GM23338 (cell line): Measurements from ENCODE around the gene PRR29. TPM values are rescaled to one million over a fixed set of nuclear protein-coding genes. Genes with fewer than 3 reads are reported as not detected.

Source experiments
- ATAC-seq: fragments of 200-7000 bp; cut with Tn5 transposase; 3 replicates; pipeline ENCODE4 v1.9.1; 2020
- DNase-seq: peaks from one replicate; pipeline ENCODE4 v3.0.0-alpha.2; 2015; ENCODE audit warnings: low spot score
- H2AFZ ChIP-seq: fragments of 200-600 bp; sonication (generic); 2 replicates; pipeline ENCODE4 v1.8.0; 2016; ENCODE audit warnings: antibody characterized with exemption, mild to moderate bottlenecking, moderate library complexity
- H3F3A ChIP-seq: fragments of 200-600 bp; sonication (generic); replicated peaks from 2 replicates; pipeline ENCODE4 v1.8.0; 2017; ENCODE audit warnings: antibody characterized with exemption, mixed run types, low read depth
- H3K27ac ChIP-seq: fragments of 200-600 bp; sonication (generic); 2 replicates; pipeline ENCODE4 v1.6.1; 2016; ENCODE audit warnings: low read depth
- H3K27me3 ChIP-seq: fragments of 200-600 bp; sonication (generic); 2 replicates; pipeline ENCODE4 v1.8.0; 2016; ENCODE audit warnings: mild to moderate bottlenecking, mixed run types, moderate library complexity; ENCODE audit not compliant: insufficient read depth
- H3K36me3 ChIP-seq: fragments of 200-600 bp; sonication (generic); 2 replicates; pipeline ENCODE4 v1.8.0; 2016; ENCODE audit warnings: mild to moderate bottlenecking; ENCODE audit not compliant: insufficient read depth
- H3K4me1 ChIP-seq: fragments of 200-600 bp; sonication (generic); 2 replicates; pipeline ENCODE4 v1.8.0; 2016; ENCODE audit warnings: mild to moderate bottlenecking, moderate library complexity; ENCODE audit not compliant: insufficient read depth
- H3K4me2 ChIP-seq: fragments of 200-600 bp; sonication (generic); 2 replicates; pipeline ENCODE4 v1.7.1; 2017; ENCODE audit warnings: mixed run types
- H3K4me3 ChIP-seq: fragments of 200-600 bp; sonication (generic); 2 replicates; pipeline ENCODE4 v1.6.1; 2016; ENCODE audit warnings: mixed run types
- H3K79me2 ChIP-seq: fragments of 200-600 bp; sonication (generic); replicated peaks from 2 replicates; pipeline ENCODE4 v1.8.0; 2017; ENCODE audit warnings: mild to moderate bottlenecking; ENCODE audit not compliant: insufficient read depth
- H3K9me2 ChIP-seq: fragments of 200-600 bp; sonication (generic); 2 replicates; pipeline ENCODE4 v1.8.0; 2017; ENCODE audit not compliant: insufficient read depth
- H4K20me1 ChIP-seq: fragments of 200-600 bp; sonication (generic); replicated peaks from 2 replicates; pipeline ENCODE4 v1.8.0; 2017; ENCODE audit warnings: mild to moderate bottlenecking; ENCODE audit not compliant: insufficient read depth
- H3K27ac Mint-ChIP-seq: 2 replicates; pipeline ENCODE4 v1.8.0; 2020; ENCODE audit warnings: inconsistent platforms, mild to moderate bottlenecking, moderate library complexity, mixed read lengths
- H3K27me3 Mint-ChIP-seq: 3 replicates; pipeline ENCODE4 v1.8.0; 2022; ENCODE audit warnings: low read depth, mild to moderate bottlenecking, moderate library complexity, mixed read lengths, inconsistent platforms; ENCODE audit not compliant: insufficient read depth, poor library complexity
- H3K36me3 Mint-ChIP-seq: 3 replicates; pipeline ENCODE4 v1.8.0; 2021; ENCODE audit warnings: low read depth, mild to moderate bottlenecking, inconsistent platforms, moderate library complexity, mixed read lengths
- H3K4me1 Mint-ChIP-seq: 3 replicates; pipeline ENCODE4 v1.8.0; 2020; ENCODE audit warnings: mild to moderate bottlenecking, inconsistent platforms, mixed read lengths
- H3K4me3 Mint-ChIP-seq: 3 replicates; pipeline ENCODE4 v1.8.0; 2021; ENCODE audit warnings: moderate library complexity, mild to moderate bottlenecking, inconsistent platforms, mixed read lengths
- H3K9me3 Mint-ChIP-seq: 3 replicates; pipeline ENCODE4 v1.8.0; 2020; ENCODE audit warnings: moderate library complexity, mild to moderate bottlenecking, inconsistent platforms, mixed read lengths
- CREB1 ChIP-seq: fragments of 250-450 bp; sonication (Bioruptor Pico); IDR thresholded peaks from 2 replicates; pipeline ENCODE4 v1.5.0; 2020; ENCODE audit warnings: low read depth, mild to moderate bottlenecking, moderate library complexity
- EZH2 ChIP-seq: fragments of 200-600 bp; sonication (generic); IDR thresholded peaks from one replicate; pipeline ENCODE4 v1.8.0; 2017; ENCODE audit warnings: antibody characterized with exemption, mild to moderate bottlenecking, low read depth; ENCODE audit not compliant: unreplicated experiment
- JUNB ChIP-seq: IDR thresholded peaks from one replicate; pipeline ENCODE4 v1.6.1; 2016; ENCODE audit warnings: antibody characterized with exemption; ENCODE audit not compliant: unreplicated experiment
- POLR2AphosphoS5 ChIP-seq: IDR thresholded peaks from 2 replicates; pipeline ENCODE4 v1.6.1; 2016; ENCODE audit warnings: antibody characterized with exemption, low read depth
- STAT1 ChIP-seq: IDR thresholded peaks from one replicate; pipeline ENCODE4 v1.6.1; 2016; ENCODE audit warnings: antibody characterized with exemption; ENCODE audit not compliant: unreplicated experiment
- ZNF114 ChIP-seq: fragments of 250-450 bp; sonication (Bioruptor Pico); IDR thresholded peaks from 2 replicates; pipeline ENCODE4 v1.5.0; 2020; ENCODE audit warnings: mild to moderate bottlenecking, moderate library complexity
- ZNF331 ChIP-seq: fragments of 250-450 bp; sonication (Bioruptor Pico); IDR thresholded peaks from 2 replicates; pipeline ENCODE4 v1.5.0; 2020; ENCODE audit warnings: low read depth, mild to moderate bottlenecking, moderate library complexity
- polyA plus RNA-seq: library from polyadenylated mRNA; unstranded; fragments of >200 nt; fragmentation: Nextera tagmentation; extraction: Ambion mirVana; gene quantifications from 2 replicates; pipeline ENCODE4 v1.2.1, GENCODE V29; 2016
- total RNA-seq: library from RNA; depleted of rRNA; stranded (reverse); fragments of >200 nt; shearing (Covaris generic); gene quantifications from 2 replicates; pipeline ENCODE4 v1.2.3, GENCODE V29; 2014
- TF ChIP-seq, protein P1 (sequence below): IDR thresholded peaks from 2 replicates; pipeline ENCODE4 v1.6.1; 2016; ENCODE audit warnings: antibody characterized with exemption
- TF ChIP-seq, protein P2 (sequence below), 2 experiments: fragments of 200-600 bp in 1 of 2; sonication (generic) in 1 of 2; conservative IDR thresholded peaks; 2 replicates each; pipeline versions ENCODE4 v1.5.1 to v1.6.1; 2016 to 2017; ENCODE audit warnings: antibody characterized with exemption in 2 of 2, low read depth in 2 of 2, mild to moderate bottlenecking in 2 of 2, moderate library complexity in 1 of 2

PRR29 gene
- total and polyA plus RNA-seq, 2 experiments from 2014 or later, result 0.24 to 1.3 TPM

DNA sequence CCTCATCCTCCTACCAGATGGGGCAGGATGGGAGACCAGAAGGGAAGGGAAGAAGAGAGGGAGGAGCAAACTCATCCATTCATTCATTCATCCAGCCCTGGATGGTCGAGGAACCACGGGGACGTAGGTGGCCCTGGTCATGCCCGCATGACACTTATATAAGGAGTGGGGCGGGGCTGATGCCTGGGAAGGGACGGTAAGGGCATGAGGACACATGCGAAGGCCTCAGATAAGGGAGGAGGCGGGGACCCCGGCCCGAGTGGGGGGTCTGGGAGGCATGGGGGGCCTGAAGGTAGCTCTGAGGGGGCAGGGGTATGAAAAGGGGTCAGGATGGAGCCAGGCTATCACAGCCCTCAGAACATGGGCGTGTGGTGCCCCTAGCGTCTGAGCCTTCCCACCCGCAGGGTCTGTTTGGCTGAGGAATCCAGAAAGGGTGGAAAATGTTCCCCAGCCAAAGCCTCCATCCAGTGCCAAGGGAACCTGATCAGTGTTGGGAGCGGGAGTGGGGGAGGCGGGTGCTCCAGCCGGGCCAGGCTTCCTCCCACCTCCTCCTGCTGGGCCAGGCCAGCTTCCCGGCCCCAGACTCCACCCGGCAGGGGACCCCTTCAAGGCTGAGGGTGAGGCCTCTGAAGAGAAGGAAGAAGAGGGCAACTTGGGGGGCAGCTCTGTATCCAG, 48.4 kb upstream of the PRR29 start:
- TF ChIP-seq ZNF114, result no peak
- no peak for TF ChIP-seq EZH2
- no peak for TF ChIP-seq CREB1 (CRISPR knock-in tag)
- TF ChIP-seq POLR2AphosphoS5, result no peak
- TF ChIP-seq, protein P1, sequence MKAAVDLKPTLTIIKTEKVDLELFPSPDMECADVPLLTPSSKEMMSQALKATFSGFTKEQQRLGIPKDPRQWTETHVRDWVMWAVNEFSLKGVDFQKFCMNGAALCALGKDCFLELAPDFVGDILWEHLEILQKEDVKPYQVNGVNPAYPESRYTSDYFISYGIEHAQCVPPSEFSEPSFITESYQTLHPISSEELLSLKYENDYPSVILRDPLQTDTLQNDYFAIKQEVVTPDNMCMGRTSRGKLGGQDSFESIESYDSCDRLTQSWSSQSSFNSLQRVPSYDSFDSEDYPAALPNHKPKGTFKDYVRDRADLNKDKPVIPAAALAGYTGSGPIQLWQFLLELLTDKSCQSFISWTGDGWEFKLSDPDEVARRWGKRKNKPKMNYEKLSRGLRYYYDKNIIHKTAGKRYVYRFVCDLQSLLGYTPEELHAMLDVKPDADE, result no peak
- no peak for TF ChIP-seq STAT1
- TF ChIP-seq, protein P2, sequence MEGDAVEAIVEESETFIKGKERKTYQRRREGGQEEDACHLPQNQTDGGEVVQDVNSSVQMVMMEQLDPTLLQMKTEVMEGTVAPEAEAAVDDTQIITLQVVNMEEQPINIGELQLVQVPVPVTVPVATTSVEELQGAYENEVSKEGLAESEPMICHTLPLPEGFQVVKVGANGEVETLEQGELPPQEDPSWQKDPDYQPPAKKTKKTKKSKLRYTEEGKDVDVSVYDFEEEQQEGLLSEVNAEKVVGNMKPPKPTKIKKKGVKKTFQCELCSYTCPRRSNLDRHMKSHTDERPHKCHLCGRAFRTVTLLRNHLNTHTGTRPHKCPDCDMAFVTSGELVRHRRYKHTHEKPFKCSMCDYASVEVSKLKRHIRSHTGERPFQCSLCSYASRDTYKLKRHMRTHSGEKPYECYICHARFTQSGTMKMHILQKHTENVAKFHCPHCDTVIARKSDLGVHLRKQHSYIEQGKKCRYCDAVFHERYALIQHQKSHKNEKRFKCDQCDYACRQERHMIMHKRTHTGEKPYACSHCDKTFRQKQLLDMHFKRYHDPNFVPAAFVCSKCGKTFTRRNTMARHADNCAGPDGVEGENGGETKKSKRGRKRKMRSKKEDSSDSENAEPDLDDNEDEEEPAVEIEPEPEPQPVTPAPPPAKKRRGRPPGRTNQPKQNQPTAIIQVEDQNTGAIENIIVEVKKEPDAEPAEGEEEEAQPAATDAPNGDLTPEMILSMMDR (conservative IDR thresholded peaks at IDR 0.05; ENCODE audit: low read depth in 2 of 2), result no peak

DNA sequence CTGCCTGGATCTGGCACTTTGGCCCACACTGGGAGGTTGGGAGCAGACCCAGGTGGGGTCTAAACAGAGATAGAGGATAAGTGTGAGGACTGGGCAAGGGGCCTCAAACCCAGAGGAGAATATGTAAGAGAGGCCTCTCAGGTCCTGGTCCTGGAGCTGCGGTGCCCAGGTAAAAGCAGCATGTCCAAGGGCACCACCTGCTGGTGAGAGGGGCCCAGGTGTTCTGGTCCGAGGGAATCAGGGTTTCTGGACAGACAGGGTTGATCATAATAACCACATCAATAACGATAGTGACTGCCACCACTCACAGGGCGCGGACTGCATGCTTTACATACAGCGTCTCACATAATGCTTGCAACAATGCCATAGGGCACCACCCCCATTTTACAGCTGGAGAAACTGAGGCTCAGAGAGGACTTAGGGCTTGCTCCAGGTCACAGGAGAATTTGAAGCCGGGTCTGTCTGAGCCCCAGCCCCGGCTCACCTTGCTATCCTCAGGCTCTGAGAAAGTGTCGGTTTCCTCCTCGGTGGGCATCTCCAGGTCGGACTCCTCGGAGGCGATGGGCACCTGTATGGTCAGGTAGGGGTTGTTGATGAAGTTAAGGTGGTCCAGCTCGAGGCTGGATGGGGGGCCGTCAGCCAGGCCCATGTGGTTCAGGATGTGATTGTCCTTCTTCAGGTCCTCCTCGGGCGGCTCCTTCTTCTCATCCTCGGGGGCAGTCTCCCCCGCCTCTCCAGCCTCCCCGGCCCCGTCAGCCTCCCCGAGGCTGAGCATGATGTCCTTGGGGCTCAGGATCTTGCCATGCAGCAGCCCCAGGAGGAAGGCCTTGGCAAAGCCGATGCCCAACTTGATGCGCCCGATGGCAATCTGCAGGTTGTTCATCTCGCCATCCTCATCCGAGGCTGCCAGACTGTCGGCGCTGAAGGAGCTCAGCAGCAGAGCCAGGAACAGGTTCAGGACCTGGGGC, 46.9 kb upstream of the PRR29 start:
- Histone ChIP-seq H3K27me3 (no peaks in the 10 kb centered on the region), H3K9me2 (no peaks in the 10 kb centered on the region), H3K36me3 (no peaks in the 10 kb centered on the region), H3F3A (no peaks in the 10 kb centered on the region), H2AFZ (no peak overlapping the region), H4K20me1 (no peaks in the 10 kb centered on the region), H3K4me2 (no peak overlapping the region), H3K79me2 (no peaks in the 10 kb centered on the region), H3K4me3 (no peak overlapping the region), H3K4me1 (no peaks in the 10 kb centered on the region), H3K27ac (no peak overlapping the region)
- no peak overlapping the region for H3K27ac Mint-ChIP-seq
- TF ChIP-seq STAT1 (no peak), ZNF331 (CRISPR knock-in tag) (no peak), EZH2 (no peak), ZNF114 (no peak), JUNB (no peak), CREB1 (CRISPR knock-in tag) (no peak)
- TF ChIP-seq, protein P2 (conservative IDR thresholded peaks at IDR 0.05; ENCODE audit: low read depth in 2 of 2), result peak; percentile 77 to 85
- H3K27me3 Mint-ChIP-seq, result peaks cover 8% of the 10 kb centered on the region
- no peaks in the 10 kb centered on the region; the same call in 2 of the 3 replicates for H3K36me3 Mint-ChIP-seq
- H3K4me3 Mint-ChIP-seq, result no peak overlapping the region
- peaks cover 4% of the 10 kb centered on the region; the same call in 1 of the 3 replicates for H3K4me1 Mint-ChIP-seq
- ATAC-seq (peak; percentile 72), DNase-seq (peak; percentile 74)
- no peaks in the 10 kb centered on the region for H3K9me3 Mint-ChIP-seq

More for the DNA sequence above, 48.4 kb upstream of the PRR29 start:
- Histone ChIP-seq H3K79me2 (no peaks in the 10 kb centered on the region), H4K20me1 (no peaks in the 10 kb centered on the region), H3K9me2 (no peaks in the 10 kb centered on the region), H3K27me3 (no peaks in the 10 kb centered on the region), H3K27ac (no peak overlapping the region), H3K4me2 (no peak overlapping the region), H2AFZ (no peak overlapping the region), H3K36me3 (no peaks in the 10 kb centered on the region), H3K4me3 (no peak overlapping the region), H3F3A (no peaks in the 10 kb centered on the region), H3K4me1 (no peaks in the 10 kb centered on the region)
- Mint-ChIP-seq H3K27me3 (peaks cover 8% of the 10 kb centered on the region), H3K36me3 (peaks cover 3% of the 10 kb centered on the region; the same call in 1 of the 3 replicates), H3K4me3 (no peak overlapping the region), H3K9me3 (no peaks in the 10 kb centered on the region), H3K4me1 (peaks cover 4% of the 10 kb centered on the region; the same call in 1 of the 3 replicates), H3K27ac (no peak overlapping the region)
- DNase-seq (no peak), ATAC-seq (no peak)
